ENCODE measurements around the gene PAPOLB. TPM values are rescaled to one million over a fixed set of nuclear protein-coding genes. Genes with fewer than 3 reads are reported as not detected.

PAPOLB gene
- total RNA-seq, 1 experiment from 2014 or later, result not detected

- DNase-seq (ENCODE audit: low read depth), result no peak
These were observed 19.3 kb downstream of the PAPOLB start for GRCh38 chr7:4842319-4843064.

- no peak for DNase-seq (ENCODE audit: low read depth)
These were observed 20.0 kb downstream of the PAPOLB start for GRCh38 chr7:4841836-4842235.

DNA sequence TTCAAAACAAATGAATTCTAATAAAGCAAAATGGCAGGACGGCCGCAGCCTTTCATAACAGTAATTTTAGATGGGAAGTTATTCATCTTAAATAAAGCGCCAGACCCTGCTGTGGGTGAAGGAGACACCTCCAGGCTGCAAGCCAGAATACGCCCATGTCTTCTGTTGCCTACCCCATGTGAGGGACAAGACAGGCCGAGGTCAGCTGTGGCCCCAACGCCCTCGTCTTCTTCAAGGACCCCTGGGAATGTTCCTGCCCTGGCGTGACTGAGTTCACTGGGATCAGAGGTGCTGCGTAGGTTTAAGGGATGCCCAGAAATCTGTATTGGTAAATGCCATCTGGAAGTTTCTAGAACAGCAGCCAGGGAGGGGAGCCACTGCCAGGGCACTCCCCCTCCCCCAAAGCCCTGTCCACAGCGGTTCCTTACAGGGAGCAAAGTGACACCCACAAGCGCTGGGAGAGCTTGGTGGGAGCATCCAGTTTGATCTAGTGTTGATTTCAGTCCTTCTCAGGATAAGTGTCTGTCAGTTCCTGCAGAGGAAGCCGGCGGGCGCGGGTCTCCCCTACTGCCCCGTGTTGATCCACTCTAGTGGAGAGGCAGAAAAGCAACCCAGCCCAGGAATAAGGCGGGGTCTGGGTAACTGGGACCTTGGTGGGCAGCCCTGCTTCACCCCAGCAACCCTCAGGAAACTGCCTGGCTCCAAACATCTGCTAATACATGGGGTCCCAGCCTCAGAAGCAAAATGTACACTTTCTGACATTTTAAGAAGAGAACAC is 20.6 kb downstream of the PAPOLB start:
- DNase-seq (ENCODE audit: low read depth), result no peak

- no peak for DNase-seq (ENCODE audit: low read depth)
These were observed 21.7 kb downstream of the PAPOLB start for GRCh38 chr7:4840079-4840501.

GRCh38 chr7:4838626-4839334 is 23.1 kb downstream of the PAPOLB start:
- DNase-seq (ENCODE audit: low read depth), result no peak

DNA sequence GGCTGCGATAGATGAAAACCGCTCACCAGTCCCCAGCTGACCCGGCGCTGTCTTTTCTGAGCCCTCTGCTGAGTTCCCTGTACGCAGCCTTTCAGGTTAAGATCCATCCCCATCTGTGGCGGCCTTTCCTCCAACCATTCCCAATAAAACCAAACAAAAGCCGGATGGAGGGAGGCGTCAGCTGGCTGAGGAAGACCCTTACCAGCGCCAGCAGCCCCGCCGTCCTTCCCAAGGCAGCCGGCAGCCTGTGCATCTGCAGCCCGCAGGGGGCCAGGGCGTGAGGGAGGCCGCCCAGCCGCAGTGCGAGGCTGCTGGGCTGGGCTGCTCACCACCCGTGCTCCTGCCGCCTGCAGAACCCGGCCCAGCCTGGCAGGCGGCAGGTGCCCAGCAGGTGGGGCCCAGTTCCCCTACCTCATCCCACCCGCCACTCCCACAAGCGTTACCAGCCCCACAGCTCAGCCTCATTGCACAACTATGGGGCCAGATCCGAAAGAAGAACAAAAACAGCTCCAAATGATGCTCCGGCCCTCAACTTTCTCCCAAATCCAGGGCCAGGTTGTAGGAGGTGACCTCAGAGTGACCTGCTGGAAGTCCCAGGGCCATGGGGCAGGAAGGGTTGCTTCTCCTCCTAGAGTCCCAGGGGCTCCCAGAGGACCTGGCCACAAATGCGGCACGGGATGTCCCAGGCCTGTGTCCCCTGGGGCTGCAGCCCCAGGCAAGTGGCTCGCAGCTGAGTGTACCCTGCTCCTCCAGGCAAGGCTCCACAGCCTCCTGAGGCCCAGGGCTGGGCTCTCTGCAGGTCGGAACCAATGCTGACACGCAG is 23.8 kb downstream of the PAPOLB start:
- DNase-seq (ENCODE audit: low read depth), result no peak

GRCh38 chr7:4837041-4837802 is 24.6 kb downstream of the PAPOLB start:
- DNase-seq (ENCODE audit: low read depth), result no peak

- DNase-seq (ENCODE audit: low read depth), result no peak
These were observed 25.6 kb downstream of the PAPOLB start for GRCh38 chr7:4836206-4836661.

DNA sequence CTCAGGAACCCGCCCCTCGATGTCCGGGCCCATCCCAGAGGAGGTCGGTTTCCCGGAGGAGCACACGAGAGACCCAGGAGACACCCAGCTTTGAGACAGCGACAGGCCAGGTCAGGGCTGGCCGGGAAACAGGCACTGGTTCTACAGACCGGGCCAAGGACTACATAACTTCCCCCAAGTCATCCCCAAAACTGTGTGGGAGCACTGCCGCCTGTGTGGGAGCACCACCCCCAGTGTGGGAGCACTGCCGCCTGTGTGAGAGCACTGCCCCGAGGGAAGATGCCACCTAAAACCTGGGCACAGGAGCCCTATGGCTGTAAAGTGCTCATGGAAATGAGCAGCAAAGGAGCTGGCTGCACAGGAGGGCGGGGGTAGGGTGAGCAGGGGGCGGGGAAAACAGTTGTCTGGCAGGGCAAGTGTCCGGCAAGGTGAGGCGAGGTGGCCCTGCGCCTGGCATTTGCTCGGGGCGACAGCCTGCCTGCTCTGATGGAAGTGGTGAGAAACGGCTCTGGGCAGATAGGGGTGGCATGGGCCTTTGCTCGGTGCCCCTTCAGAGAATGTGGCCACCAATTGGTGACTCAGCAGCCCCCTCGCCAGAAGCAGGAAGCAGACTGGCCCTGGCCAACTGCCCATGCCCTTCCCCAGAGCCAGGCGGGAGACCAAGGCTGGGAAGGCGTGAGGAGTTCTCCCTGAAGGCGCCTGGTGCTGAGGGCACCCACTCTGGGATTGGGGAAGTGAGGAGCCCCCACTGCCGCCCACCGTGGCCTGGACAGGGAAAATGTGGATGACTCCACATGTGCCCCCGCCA is 26.2 kb downstream of the PAPOLB start:
- peak; percentile 48 for DNase-seq (ENCODE audit: low read depth)

DNA sequence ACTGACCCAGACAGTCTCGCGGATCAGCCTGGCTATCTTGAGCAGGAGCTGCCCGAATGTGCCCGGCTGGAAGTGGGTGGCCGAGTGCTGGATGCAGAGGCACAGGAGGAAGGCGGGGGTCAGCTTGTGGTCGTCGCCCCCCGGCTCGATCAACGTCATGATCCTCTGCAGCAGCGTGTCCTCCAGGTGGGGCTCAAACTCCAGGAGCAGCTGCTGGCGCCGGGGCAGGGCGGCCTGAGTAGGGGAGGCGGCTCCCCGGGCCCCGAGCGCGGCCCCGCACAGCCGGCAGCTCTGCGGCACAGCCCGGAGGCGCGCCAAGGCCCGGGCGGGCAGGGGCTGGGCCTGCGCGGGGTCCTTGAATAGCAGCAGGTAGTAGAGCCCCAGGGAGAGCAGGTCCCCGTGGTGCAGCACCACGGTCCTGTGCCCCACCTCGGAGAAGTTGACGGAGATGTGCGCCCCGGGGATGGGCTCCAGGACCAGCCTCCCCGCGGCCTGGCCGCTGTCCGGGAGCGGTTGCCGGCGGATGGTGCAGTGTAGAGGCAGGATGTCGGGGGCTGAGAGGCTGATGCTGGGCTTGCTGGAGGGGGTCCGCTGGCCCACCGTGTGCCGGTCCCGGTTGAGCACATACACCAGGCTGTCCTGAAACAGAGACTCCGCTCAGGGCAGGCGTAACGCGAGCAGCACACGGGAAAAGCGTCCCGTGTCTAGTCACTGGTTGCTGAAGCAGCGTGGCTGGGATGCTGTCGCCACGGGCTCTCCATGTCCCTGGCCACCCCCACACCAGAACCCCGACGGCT is 27.0 kb downstream of the PAPOLB start:
- DNase-seq (ENCODE audit: low read depth), result no peak

GRCh38 chr7:4833691-4834600 is 27.9 kb downstream of the PAPOLB start:
- DNase-seq (ENCODE audit: low read depth), result no peak

DNA sequence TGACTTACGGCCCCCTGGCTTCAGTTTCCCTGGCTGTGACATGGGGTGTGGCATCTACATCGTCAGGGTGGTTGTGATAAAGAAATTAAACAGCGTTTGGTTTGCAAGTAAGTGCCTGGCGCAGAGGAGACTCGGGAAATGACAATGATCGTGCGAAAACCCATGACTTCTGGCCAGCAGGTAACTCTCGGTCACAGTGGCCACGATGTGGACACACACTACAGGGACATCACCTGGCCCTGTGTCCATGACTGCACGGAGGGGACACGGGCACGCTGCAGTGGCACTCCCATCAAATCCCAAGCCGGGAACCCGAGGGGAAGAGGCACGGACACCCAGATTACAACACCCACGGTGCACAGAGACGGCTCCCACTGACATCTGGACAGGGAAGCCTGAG is 28.7 kb downstream of the PAPOLB start:
- DNase-seq (ENCODE audit: low read depth), result no peak

- DNase-seq (ENCODE audit: low read depth), result no peak
These were observed 29.1 kb downstream of the PAPOLB start for GRCh38 chr7:4832711-4833110.

GRCh38 chr7:4831723-4832495 is 29.9 kb downstream of the PAPOLB start:
- no peak for DNase-seq (ENCODE audit: low read depth)

GRCh38 chr7:4830176-4830575 is 31.7 kb downstream of the PAPOLB start:
- DNase-seq (ENCODE audit: low read depth), result peak; percentile 51

GRCh38 chr7:4828720-4829383 is 33.0 kb downstream of the PAPOLB start:
- no peak for DNase-seq (ENCODE audit: low read depth)

DNA sequence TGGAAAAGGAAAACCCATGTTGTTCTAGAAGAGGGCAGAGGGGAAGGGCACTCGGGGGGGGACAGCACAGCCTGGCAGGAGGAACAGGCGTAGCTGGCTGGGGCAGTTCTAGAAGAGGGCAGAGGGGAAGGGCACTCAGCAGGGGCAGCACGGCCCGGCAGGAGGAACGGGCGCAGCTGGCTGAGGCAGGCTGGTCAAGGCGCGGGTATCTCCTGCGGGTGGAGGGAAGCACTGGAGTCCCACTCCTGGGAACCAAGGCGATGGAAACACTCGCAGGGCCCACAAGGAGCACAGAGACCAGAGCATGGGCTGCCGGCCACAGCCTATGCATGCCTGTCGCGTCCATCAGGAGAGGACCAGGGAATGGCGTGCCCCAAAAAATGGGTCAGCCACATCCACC is 36.7 kb downstream of the PAPOLB start:
- DNase-seq (ENCODE audit: low read depth), result no peak

Measured in Daoy (cell line).